Activated T-cell treated with anti-CD3 and anti-CD28 coated beads, Interleukin-2, amount 50 U/mL, for 1 hour (primary cell): ENCODE data around the gene OR9G1.
"Not testable (repeated sequence)": the region's sequence is repeated elsewhere in the genome, so short reads cannot be mapped to it uniquely, and the experiment has no call there.

Source experiments
- DNase-seq: peaks from one replicate; pipeline ENCODE4 v3.0.0-alpha.2; 2020

OR9G1 gene, protein sequence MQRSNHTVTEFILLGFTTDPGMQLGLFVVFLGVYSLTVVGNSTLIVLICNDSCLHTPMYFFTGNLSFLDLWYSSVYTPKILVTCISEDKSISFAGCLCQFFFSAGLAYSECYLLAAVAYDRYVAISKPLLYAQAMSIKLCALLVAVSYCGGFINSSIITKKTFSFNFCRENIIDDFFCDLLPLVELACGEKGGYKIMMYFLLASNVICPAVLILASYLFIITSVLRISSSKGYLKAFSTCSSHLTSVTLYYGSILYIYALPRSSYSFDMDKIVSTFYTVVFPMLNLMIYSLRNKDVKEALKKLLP

DNA sequence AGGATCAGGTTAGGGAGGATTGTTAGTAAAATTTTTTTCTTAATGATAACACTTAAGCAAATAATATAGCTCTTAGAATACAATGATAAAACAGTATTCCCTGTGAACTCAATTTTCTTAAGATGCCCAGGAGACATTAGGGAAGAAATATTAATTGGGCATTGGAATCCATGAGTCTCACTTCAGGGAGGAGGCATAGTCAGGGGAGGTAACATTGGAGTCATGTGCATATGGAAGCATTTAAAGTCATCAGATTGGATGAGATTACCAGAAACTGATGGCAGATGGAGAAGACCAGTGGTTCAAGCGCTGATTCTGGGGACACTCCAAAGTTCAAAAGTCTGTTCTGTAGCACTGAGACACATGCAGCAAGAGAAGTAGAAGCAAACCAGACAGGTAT, at the start of gene OR9G1:
Gene OR9G1 (plus strand): TSS at position 301 of the 400 bp plus-strand sequence. CDS start 1,293 bp downstream, outside the sequence.
- DNase-seq, result no peak

DNA sequence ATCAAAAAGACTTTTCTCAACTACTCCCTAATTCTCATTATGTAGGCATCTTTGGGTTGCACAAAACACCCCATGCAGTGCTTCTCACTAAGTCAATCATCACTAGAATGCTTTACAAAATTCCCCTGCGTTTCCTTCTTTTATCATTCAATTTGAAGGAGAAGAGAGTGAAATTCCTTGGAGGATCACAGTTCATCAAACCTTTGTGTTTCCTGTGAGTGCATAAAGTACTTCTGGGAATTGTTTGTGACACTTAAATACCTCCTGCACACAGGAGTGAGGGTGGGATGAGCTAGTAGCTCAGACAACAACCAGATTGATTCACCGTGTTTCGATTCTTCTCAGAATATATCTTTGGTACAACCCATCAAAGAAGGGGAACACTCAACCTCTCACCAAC, 39.1 kb upstream of the OR9G1 start:
- no peak for DNase-seq

DNA sequence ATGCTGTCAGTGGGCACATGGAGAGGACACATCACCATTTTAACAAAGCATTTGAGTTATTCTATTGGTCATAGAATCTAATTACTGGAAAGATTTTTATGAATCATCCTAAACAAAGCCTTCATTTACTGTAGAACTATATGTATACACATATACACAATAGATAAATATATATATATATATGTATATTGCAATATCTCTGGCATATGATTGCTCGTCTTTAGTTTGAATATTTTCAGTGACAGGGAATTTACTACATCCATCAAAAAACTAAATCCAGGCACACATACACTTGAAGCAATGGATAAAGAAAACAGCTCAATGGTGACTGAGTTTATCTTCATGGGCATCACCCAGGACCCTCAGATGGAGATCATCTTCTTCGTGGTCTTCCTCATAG, 35.5 kb upstream of the OR9G1 start, which contains the start of gene OR5AR1:
Gene OR5AR1 (plus strand): TSS at position 301 of the 400 bp plus-strand sequence. CDS start 0 bp downstream, at position 301.
- DNase-seq, result no peak

DNA sequence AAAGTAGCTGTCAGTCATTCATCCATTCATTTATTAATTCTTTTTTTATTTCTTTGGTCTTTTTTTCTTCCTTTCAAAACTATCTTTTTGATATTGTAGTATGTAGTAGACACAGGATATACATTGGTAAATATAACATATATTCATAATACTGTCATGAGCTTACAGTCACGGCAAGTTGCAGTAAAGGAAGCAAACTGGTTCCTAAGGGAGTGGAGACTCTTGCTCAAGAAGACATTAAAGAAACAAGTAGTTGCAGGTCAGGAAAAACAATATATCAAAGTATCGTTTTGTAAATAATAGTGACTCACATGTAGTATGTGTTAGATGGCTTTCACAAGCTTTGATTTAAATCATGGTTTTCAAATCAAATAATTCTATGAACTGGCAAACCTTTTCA, 27.9 kb upstream of the OR9G1 start:
- no peak for DNase-seq

DNA sequence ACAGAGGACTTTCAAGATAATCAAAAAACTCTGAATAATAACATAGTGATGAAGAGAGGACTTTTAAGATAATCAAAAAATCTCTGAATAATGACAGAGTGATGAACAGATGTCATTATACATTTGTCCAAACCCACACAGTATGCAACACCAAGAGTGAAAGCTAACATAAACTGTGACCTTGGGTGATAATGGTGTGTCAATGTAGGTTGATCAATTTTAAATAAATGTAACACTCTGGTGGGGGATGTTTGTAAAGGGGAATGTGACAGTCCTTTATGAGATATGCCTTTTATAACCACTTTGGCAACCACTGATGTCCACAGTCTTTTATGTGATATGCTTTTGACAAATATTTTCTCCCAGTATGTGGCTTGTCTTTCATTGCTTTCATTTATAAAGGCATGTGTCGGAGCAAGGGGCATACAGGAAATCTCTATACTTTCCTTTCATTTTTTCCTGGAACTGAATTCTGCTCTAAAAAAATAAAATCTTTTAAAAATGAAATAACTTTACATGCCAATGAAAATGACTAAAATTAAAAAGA, 10.3 kb upstream of the OR9G1 start:
- DNase-seq, result no peak

DNA sequence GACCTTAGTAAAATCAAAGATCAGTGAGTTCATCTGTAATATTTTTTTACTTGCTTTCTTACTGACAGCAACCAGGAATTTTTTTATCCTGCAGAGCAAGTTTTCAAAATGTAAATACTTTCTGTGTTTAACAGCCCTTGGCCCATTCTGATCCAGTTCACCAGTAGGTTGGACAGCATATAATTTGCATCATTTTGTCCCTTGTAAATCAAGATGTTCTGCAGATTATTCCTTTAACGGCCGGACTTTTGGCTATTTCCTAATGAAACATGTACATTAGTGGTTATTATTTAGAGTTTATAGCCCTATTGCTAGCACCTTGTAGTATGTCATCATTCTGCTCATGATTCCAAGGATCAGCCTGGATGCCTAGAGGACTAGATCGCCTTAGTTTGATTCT, 7.7 kb upstream of the OR9G1 start:
- DNase-seq, result not testable (repeated sequence)

DNA sequence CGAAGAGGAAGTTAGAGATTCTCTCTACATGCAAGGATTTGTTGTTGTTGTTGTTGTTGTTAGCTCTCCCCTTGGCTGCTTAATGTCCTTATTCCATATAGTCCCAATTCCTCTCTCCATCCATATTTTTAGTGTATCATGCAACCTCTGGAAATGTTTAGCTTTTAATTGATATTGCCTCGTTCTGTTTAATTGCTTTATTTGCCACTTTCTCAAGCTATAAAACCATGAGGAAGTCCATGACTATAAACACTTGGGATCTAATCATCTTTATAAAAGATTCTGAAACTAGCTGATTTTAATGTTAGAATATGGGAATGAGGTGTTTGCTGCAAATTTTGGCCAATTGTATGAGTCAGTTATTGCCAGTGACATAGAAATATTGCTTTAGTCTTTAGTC, 5.5 kb upstream of the OR9G1 start:
- DNase-seq, result no peak

DNA sequence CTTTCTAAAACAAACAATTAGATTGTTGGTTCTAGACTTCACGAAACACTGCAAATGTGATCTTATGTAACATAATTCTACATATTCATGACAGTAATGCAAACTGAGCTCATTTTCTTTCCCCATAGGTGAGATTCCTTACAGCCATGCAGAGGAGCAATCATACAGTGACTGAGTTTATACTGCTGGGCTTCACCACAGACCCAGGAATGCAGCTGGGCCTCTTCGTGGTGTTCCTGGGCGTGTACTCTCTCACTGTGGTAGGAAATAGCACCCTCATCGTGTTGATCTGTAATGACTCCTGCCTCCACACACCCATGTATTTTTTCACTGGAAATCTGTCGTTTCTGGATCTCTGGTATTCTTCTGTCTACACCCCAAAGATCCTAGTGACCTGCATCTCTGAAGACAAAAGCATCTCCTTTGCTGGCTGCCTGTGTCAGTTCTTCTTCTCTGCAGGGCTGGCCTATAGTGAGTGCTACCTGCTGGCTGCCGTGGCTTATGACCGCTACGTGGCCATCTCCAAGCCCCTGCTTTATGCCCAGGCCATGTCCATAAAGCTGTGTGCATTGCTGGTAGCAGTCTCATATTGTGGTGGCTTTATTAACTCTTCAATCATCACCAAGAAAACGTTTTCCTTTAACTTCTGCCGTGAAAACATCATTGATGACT, 1.5 kb downstream of the OR9G1 start:
- DNase-seq, result no peak

DNA sequence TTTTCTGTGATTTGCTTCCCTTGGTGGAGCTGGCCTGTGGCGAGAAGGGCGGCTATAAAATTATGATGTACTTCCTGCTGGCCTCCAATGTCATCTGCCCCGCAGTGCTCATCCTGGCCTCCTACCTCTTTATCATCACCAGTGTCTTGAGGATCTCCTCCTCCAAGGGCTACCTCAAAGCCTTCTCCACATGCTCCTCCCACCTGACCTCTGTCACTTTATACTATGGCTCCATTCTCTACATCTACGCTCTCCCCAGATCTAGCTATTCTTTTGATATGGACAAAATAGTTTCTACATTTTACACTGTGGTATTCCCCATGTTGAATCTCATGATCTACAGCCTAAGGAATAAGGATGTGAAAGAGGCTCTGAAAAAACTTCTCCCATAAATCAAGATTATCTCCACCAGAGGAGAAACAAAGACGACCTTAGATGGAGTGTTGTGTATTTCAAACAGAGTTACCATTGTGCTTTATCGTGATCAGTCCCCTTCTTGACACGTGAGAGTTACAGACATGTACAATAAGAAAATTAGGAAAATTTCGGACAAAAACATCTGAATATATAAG, 2.1 kb downstream of the OR9G1 start:
- no peak for DNase-seq

DNA sequence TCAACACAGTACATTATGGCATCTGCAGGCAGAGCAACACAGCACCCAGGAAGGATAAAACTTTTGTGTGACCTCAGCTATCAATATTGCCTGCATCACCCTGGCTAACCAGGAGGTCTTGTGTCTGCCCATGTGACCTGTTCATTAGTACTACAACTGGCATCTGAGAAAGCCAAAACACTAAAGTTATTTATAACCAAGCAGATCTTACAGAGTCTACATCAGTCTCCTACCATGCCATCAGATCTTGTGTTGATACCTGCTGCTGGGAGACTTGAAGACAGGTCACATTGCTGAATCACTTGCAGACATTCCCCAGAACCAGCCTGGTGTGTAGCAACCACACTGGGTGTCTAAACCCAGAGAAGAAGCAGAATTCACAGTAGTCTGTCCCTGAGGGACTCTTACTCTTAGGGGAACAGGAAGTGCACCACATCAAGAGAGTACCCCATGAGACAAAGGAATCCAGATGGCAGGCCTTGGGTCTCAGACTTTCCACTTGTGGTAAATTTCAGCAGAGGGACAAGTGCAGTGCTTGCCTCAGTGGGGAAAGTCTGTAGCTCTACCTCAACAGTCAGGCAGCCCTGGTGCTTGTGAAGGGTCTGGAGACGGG, 7.0 kb downstream of the OR9G1 start:
- DNase-seq, result no peak

DNA sequence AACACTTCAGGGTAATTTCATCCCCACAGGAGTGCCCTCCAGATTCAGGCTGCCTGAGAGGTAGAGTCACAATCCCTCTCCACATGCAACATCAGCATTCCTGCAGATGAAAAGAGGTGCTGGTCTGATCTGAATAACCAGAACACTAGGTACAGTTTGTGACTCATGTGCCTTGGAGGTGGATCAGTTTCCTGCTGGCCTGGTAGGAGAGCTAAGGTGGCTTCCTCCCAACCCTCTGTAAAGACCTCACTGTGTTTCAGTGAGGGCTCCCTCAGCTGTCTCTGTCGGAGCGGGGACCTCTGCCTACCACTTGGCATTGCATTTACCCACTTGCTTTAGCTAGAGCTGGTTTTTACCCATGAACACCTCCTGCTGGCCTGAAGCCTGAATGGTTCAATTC, 7.6 kb downstream of the OR9G1 start:
- no peak for DNase-seq

DNA sequence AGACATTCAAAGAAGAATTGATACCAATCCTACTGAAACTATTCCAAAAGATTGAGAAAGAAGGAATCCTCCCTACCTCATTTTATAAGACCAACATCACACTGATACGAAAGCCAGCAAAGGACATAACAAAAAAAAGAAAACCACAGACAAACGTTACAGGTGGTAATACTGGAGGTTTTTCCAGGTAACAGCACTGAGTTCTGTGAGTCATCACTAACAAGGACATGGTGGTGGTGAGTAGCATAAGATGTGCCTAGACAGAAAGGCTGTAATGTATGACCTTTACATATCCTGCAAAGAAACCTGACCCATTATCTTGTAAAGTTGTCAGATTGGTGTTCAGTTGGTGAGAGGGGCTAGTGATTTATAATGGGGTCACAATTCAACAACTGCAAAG, 15.3 kb downstream of the OR9G1 start:
- DNase-seq, result no peak

DNA sequence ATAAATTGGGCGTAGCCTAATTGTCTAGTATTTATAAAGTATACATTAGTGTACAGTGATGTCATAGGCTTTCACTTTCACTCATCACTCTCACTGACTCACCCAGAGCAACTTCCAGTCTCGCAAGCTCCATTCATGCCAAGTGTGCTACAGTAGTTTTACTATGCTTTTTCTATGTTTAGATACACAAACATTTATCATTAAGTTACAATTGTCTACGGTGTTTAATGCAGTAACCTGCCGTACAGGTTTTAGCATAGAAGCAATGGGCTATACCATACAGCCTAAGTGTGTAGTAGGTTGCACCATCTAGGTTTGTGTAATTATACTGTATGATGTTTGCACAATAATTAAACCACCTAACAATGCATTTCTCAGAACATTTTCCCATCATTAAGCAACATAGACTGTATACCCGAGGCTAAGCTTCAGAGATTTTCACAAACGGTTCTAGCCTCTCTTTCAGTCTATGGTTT, 17.5 kb downstream of the OR9G1 start:
- no peak for DNase-seq

DNA sequence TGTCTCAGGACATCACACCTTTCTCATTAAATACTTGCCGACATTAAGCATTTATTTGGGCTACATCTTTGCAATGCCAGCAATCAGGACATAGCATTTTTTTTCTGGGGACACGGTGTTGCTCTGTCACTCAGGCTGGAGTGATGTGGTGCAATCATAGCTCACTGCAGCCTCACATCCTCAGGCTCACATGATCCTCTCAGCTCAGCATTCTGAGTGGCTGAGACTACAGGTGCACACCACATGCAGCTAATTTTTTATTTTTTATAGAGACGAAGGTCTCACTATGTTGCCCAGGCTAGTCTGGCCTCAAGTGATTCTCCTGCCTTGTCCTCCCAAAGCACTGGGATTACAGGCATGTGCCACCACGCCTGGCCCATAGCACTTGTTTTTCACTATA, 21.6 kb downstream of the OR9G1 start:
- DNase-seq, result no peak

DNA sequence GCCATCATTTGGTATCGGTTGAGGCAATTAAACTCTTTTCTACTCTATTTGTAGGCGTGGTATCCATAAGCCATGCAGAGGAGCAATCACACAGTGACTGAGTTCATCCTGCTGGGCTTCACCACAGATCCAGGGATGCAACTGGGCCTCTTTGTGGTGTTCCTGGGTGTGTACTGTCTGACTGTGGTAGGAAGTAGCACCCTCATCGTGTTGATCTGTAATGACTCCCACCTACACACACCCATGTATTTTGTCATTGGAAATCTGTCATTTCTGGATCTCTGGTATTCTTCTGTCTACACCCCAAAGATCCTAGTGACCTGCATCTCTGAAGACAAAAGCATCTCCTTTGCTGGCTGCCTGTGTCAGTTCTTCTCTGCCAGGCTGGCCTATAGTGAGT, 41.2 kb downstream of the OR9G1 start:
- DNase-seq, result no peak

DNA sequence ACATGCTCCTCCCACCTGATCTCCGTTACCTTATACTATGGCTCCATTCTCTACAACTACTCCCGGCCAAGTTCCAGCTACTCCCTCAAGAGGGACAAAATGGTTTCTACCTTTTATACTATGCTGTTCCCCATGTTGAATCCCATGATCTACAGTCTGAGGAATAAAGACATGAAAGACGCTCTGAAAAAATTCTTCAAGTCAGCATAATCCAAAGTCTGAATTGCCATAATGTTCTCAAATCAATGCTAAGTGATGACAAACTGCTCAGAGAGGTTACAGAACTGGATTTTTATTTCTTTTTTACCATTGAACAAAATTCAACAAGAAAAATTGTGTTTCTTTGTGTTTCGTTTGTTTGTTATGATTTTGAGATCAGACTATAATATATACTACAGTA, 42.0 kb downstream of the OR9G1 start:
- DNase-seq, result no peak

DNA sequence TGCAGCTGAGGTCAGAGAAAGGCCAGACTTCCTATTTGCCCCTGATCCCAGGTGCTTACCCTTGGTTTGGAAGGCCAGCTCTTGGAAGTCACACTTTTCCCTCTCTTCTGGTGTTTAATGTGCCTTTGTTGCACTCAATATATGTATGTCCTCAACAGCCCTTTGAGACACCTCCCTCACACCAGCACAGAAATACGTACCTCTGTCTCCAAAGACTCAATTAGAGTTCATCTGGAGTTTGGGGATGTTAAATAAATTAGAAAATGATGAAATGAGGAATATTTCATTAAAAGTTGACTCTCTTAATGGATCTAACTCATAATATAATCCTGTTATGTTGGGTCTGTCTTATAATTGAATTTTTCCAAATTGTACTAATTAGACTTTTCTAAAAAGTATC, 49.7 kb downstream of the OR9G1 start, which contains the start of gene OR9G4:
Gene OR9G4 (minus strand): TSS at position 101 of the 400 bp plus-strand sequence. CDS start 4,931 bp downstream, outside the sequence.
- DNase-seq, result no peak

DNA sequence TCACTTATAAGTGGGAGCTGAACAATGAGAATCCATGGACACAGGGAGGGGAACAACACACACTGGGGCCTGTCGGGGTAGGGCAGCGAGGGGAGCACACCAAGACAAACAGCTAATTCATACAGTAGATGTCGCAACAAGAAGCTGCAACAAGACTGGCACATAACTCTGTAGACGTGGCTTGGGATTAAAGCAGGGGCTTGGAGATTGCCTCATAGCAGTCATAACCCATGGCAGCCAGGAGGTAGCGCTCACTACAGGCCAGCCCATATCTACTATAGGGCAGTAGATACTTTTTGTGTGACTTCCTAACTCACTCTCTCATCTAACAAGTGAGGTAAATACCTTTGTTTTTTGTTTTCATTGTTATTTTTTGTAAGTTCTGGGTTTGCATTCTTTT, 51.3 kb downstream of the OR9G1 start:
- DNase-seq, result no peak

DNA sequence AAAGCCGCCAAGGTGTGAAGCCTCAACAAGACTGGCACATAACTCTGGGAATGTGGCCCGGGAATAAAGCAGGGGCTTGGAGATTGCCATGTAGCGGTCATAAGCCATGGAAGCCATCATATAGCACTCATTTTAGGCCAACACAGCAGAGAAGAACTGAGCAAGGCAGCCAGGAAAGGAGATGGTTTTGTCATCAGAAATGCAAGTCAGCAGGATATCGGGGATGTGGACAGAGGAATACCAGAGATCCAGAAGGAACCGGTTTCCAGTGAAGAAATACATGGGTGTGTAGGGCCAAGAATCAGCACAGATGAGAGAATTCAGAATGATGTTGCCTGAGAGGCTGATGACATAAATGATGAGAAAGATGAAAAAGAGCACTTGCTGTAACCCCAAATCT, 52.6 kb downstream of the OR9G1 start:
- no peak for DNase-seq
